ENCODE results near the gene CHMP3.

The CHMP3 gene

GRCh38 chr2:86485802-86486201, 77.4 kb downstream of the CHMP3 start:
- TF ChIP-seq CTCF (IDR thresholded peaks at IDR 0.05; ENCODE audit: insufficient read depth, low read length, poor library complexity, severe bottlenecking): no peak
- H3K36me3 ChIP-seq (ENCODE audit: control insufficient read depth, insufficient read depth, low read length): peaks cover 35% of the 10 kb centered on the region
- no peak overlapping the region for H3K4me3 ChIP-seq (replicated peaks; ENCODE audit: low read depth, low read length)
- DNase-seq (ENCODE audit: extremely low read depth, insufficient read length): no peak
- no peaks in the 10 kb centered on the region for H3K27me3 ChIP-seq (replicated peaks; ENCODE audit: control insufficient read depth, insufficient read depth, low read length)

GRCh38 chr2:86485103-86485502, 78.1 kb downstream of the CHMP3 start:
- no peak overlapping the region for H3K4me3 ChIP-seq (replicated peaks; ENCODE audit: low read depth, low read length)
- peaks cover 36% of the 10 kb centered on the region for H3K36me3 ChIP-seq (ENCODE audit: control insufficient read depth, insufficient read depth, low read length)
- H3K27me3 ChIP-seq (replicated peaks; ENCODE audit: control insufficient read depth, insufficient read depth, low read length): no peaks in the 10 kb centered on the region
- DNase-seq (ENCODE audit: extremely low read depth, insufficient read length): no peak
- no peak for TF ChIP-seq CTCF (IDR thresholded peaks at IDR 0.05; ENCODE audit: insufficient read depth, low read length, poor library complexity, severe bottlenecking)

- Histone ChIP-seq H3K27me3 (replicated peaks; ENCODE audit: control insufficient read depth, insufficient read depth, low read length) (no peaks in the 10 kb centered on the region), H3K36me3 (ENCODE audit: control insufficient read depth, insufficient read depth, low read length) (peaks cover 40% of the 10 kb centered on the region), H3K4me3 (replicated peaks; ENCODE audit: low read depth, low read length) (no peak overlapping the region)
- TF ChIP-seq CTCF (IDR thresholded peaks at IDR 0.05; ENCODE audit: insufficient read depth, low read length, poor library complexity, severe bottlenecking): no peak
- DNase-seq (ENCODE audit: extremely low read depth, insufficient read length): no peak
Observed at GRCh38 chr2:86484385-86484784, 78.9 kb downstream of the CHMP3 start.

GRCh38 chr2:86482034-86482433, 81.2 kb downstream of the CHMP3 start:
- DNase-seq (ENCODE audit: extremely low read depth, insufficient read length): no peak
- no peak for TF ChIP-seq CTCF (IDR thresholded peaks at IDR 0.05; ENCODE audit: insufficient read depth, low read length, poor library complexity, severe bottlenecking)
- H3K36me3 ChIP-seq (ENCODE audit: control insufficient read depth, insufficient read depth, low read length): peaks cover 38% of the 10 kb centered on the region

GRCh38 chr2:86480105-86480504, 83.1 kb downstream of the CHMP3 start:
- Histone ChIP-seq H3K4me3 (replicated peaks; ENCODE audit: low read depth, low read length) (no peak overlapping the region), H3K27me3 (replicated peaks; ENCODE audit: control insufficient read depth, insufficient read depth, low read length) (no peaks in the 10 kb centered on the region), H3K36me3 (ENCODE audit: control insufficient read depth, insufficient read depth, low read length) (peaks cover 44% of the 10 kb centered on the region)
- TF ChIP-seq CTCF (IDR thresholded peaks at IDR 0.05; ENCODE audit: insufficient read depth, low read length, poor library complexity, severe bottlenecking): no peak
- no peak for DNase-seq (ENCODE audit: extremely low read depth, insufficient read length)

More at GRCh38 chr2:86482034-86482433, 81.2 kb downstream of the CHMP3 start:
- Histone ChIP-seq H3K27me3 (replicated peaks; ENCODE audit: control insufficient read depth, insufficient read depth, low read length) (no peaks in the 10 kb centered on the region), H3K4me3 (replicated peaks; ENCODE audit: low read depth, low read length) (no peak overlapping the region)

- DNase-seq (ENCODE audit: extremely low read depth, insufficient read length): no peak
- Histone ChIP-seq H3K4me3 (replicated peaks; ENCODE audit: low read depth, low read length) (no peak overlapping the region), H3K27me3 (replicated peaks; ENCODE audit: control insufficient read depth, insufficient read depth, low read length) (no peaks in the 10 kb centered on the region), H3K36me3 (ENCODE audit: control insufficient read depth, insufficient read depth, low read length) (peaks cover 31% of the 10 kb centered on the region)
- no peak for TF ChIP-seq CTCF (IDR thresholded peaks at IDR 0.05; ENCODE audit: insufficient read depth, low read length, poor library complexity, severe bottlenecking)
Observed at GRCh38 chr2:86477349-86477748, 85.9 kb downstream of the CHMP3 start.
